Activated T-helper 1 cell treated with anti-CD3 and anti-CD28 coated beads, Interleukin-12 subunit alpha, Interleukin-12 subunit beta, Interleukin-2, Interleukin-4 antibody, amounts not matched to agents 30 ng/mL and 10 ng/mL and 1 ng/mL, durations not matched to agents 14 hours and 24 hours and 36 hours (primary cell): ENCODE measurements around the gene HES1. TPM values are rescaled to one million over a fixed set of nuclear protein-coding genes. Genes with fewer than 3 reads are reported as not detected.

ENCODE experiments used
- DNase-seq: peaks from one replicate; pipeline ENCODE4 v3.0.0; 2021; ENCODE audit warnings: low spot score
- H3K27ac Mint-ChIP-seq: one replicate; pipeline ENCODE4 v1.8.0; 2021; ENCODE audit warnings: mild to moderate bottlenecking, mixed read lengths
- H3K27me3 Mint-ChIP-seq: one replicate; pipeline ENCODE4 v1.8.0; 2022; ENCODE audit warnings: mild to moderate bottlenecking, moderate library complexity, mixed read lengths; ENCODE audit not compliant: insufficient read depth
- H3K36me3 Mint-ChIP-seq: one replicate; pipeline ENCODE4 v1.8.0; 2021; ENCODE audit warnings: low read depth, mixed read lengths
- H3K4me1 Mint-ChIP-seq: one replicate; pipeline ENCODE4 v1.8.0; 2021; ENCODE audit warnings: low read depth, mixed read lengths
- H3K4me3 Mint-ChIP-seq: one replicate; pipeline ENCODE4 v1.8.0; 2021; ENCODE audit warnings: mild to moderate bottlenecking, moderate library complexity, mixed read lengths
- H3K9me3 Mint-ChIP-seq: one replicate; pipeline ENCODE4 v1.8.0; 2021; ENCODE audit warnings: mixed read lengths
- intact Hi-C: fragments of 100-400 bp; cut with micrococcal nuclease; formaldehyde crosslinking; loops from one replicate; pipeline ENCODE4 v1.15.1; 2024
- total RNA-seq: library from RNA; stranded (reverse); gene quantifications from 2 replicates; pipeline ENCODE4 v1.2.3, GENCODE V29; 2022

Gene HES1
- total RNA-seq, 1 donor from 2014 or later: 2.6 TPM

GRCh38 chr3:194162817-194163584, 27.1 kb downstream of the HES1 start:
- H3K4me3 Mint-ChIP-seq: no peak overlapping the region
- H3K27me3 Mint-ChIP-seq: peaks cover 63% of the 10 kb centered on the region
- no peaks in the 10 kb centered on the region for H3K9me3 Mint-ChIP-seq
- no peaks in the 10 kb centered on the region for H3K36me3 Mint-ChIP-seq
- no peak for DNase-seq
- intact Hi-C loops: no loop called here
- H3K27ac Mint-ChIP-seq: no peak overlapping the region
- peaks cover 5% of the 10 kb centered on the region for H3K4me1 Mint-ChIP-seq

GRCh38 chr3:194163697-194164096, 27.7 kb downstream of the HES1 start:
- peaks cover 66% of the 10 kb centered on the region for H3K27me3 Mint-ChIP-seq

GRCh38 chr3:194164861-194165260, 28.9 kb downstream of the HES1 start:
- Mint-ChIP-seq H3K4me1 (peaks cover 6% of the 10 kb centered on the region), H3K27me3 (peaks cover 68% of the 10 kb centered on the region), H3K27ac (no peak overlapping the region), H3K9me3 (no peaks in the 10 kb centered on the region), H3K4me3 (no peak overlapping the region), H3K36me3 (no peaks in the 10 kb centered on the region)
- DNase-seq: no peak
- intact Hi-C loops: no loop called here

More at GRCh38 chr3:194163697-194164096, 27.7 kb downstream of the HES1 start:
- Mint-ChIP-seq H3K4me3 (no peak overlapping the region), H3K36me3 (no peaks in the 10 kb centered on the region), H3K4me1 (peaks cover 6% of the 10 kb centered on the region), H3K9me3 (no peaks in the 10 kb centered on the region), H3K27ac (no peak overlapping the region)
- no peak for DNase-seq
- intact Hi-C loops: no loop called here

- Mint-ChIP-seq H3K27ac (no peak overlapping the region), H3K27me3 (peaks cover 68% of the 10 kb centered on the region), H3K4me1 (peaks cover 6% of the 10 kb centered on the region), H3K4me3 (no peak overlapping the region), H3K36me3 (no peaks in the 10 kb centered on the region), H3K9me3 (no peaks in the 10 kb centered on the region)
- intact Hi-C loops: no loop called here
- DNase-seq: no peak
These were observed 29.5 kb downstream of the HES1 start for GRCh38 chr3:194165271-194166018.

GRCh38 chr3:194166682-194167479, 30.9 kb downstream of the HES1 start:
- H3K4me3 Mint-ChIP-seq: no peak overlapping the region
- H3K36me3 Mint-ChIP-seq: no peaks in the 10 kb centered on the region
- intact Hi-C loops: no loop called here
- no peak for DNase-seq
- peaks cover 63% of the 10 kb centered on the region for H3K27me3 Mint-ChIP-seq
- H3K9me3 Mint-ChIP-seq: no peaks in the 10 kb centered on the region
- no peak overlapping the region for H3K27ac Mint-ChIP-seq
- peaks cover 15% of the 10 kb centered on the region for H3K4me1 Mint-ChIP-seq

- no peaks in the 10 kb centered on the region for H3K36me3 Mint-ChIP-seq
- intact Hi-C loops: no loop called here
- H3K27me3 Mint-ChIP-seq: peaks cover 55% of the 10 kb centered on the region
- H3K4me1 Mint-ChIP-seq: peaks cover 15% of the 10 kb centered on the region
- H3K9me3 Mint-ChIP-seq: no peaks in the 10 kb centered on the region
- H3K4me3 Mint-ChIP-seq: no peak overlapping the region
- DNase-seq: no peak
- no peak overlapping the region for H3K27ac Mint-ChIP-seq
These were observed 31.7 kb downstream of the HES1 start for GRCh38 chr3:194167480-194168282.

- DNase-seq: no peak
- no peaks in the 10 kb centered on the region for H3K36me3 Mint-ChIP-seq
These were observed 33.0 kb downstream of the HES1 start for GRCh38 chr3:194168994-194169393.

GRCh38 chr3:194169595-194169994, 33.6 kb downstream of the HES1 start:
- no peak for DNase-seq
- Mint-ChIP-seq H3K4me3 (no peak overlapping the region), H3K9me3 (no peaks in the 10 kb centered on the region), H3K36me3 (no peaks in the 10 kb centered on the region), H3K27me3 (peaks cover 36% of the 10 kb centered on the region), H3K27ac (no peak overlapping the region), H3K4me1 (peaks cover 15% of the 10 kb centered on the region)
- intact Hi-C loops: no loop called here

More at GRCh38 chr3:194168994-194169393, 33.0 kb downstream of the HES1 start:
- Mint-ChIP-seq H3K27me3 (peaks cover 42% of the 10 kb centered on the region), H3K4me3 (no peak overlapping the region), H3K27ac (no peak overlapping the region), H3K9me3 (no peaks in the 10 kb centered on the region), H3K4me1 (peaks cover 15% of the 10 kb centered on the region)
- intact Hi-C loops: no loop called here

- peaks cover 15% of the 10 kb centered on the region for H3K4me1 Mint-ChIP-seq
- peaks cover 25% of the 10 kb centered on the region for H3K27me3 Mint-ChIP-seq
- no peak for DNase-seq
- no peak overlapping the region for H3K27ac Mint-ChIP-seq
- no peaks in the 10 kb centered on the region for H3K36me3 Mint-ChIP-seq
- intact Hi-C loops: no loop called here
- H3K4me3 Mint-ChIP-seq: no peak overlapping the region
- no peaks in the 10 kb centered on the region for H3K9me3 Mint-ChIP-seq
These were observed 34.8 kb downstream of the HES1 start for GRCh38 chr3:194170793-194171192.

GRCh38 chr3:194174406-194174805, 38.5 kb downstream of the HES1 start:
- intact Hi-C loops: no loop called here
- no peaks in the 10 kb centered on the region for H3K9me3 Mint-ChIP-seq

GRCh38 chr3:194174980-194175379, 39.0 kb downstream of the HES1 start:
- H3K4me1 Mint-ChIP-seq: peaks cover 27% of the 10 kb centered on the region
- no peaks in the 10 kb centered on the region for H3K9me3 Mint-ChIP-seq
- peaks cover 10% of the 10 kb centered on the region for H3K27me3 Mint-ChIP-seq
- intact Hi-C loops: no loop called here
- DNase-seq: no peak
- H3K4me3 Mint-ChIP-seq: no peak overlapping the region
- H3K27ac Mint-ChIP-seq: no peak overlapping the region
- no peaks in the 10 kb centered on the region for H3K36me3 Mint-ChIP-seq

More at GRCh38 chr3:194174406-194174805, 38.5 kb downstream of the HES1 start:
- Mint-ChIP-seq H3K4me3 (no peak overlapping the region), H3K4me1 (peaks cover 27% of the 10 kb centered on the region), H3K36me3 (no peaks in the 10 kb centered on the region), H3K27ac (no peak overlapping the region), H3K27me3 (peaks cover 8% of the 10 kb centered on the region)
- no peak for DNase-seq

GRCh38 chr3:194176274-194176991, 40.5 kb downstream of the HES1 start:
- peaks cover 18% of the 10 kb centered on the region for H3K4me1 Mint-ChIP-seq
- H3K4me3 Mint-ChIP-seq: no peak overlapping the region
- no peak for DNase-seq
- H3K9me3 Mint-ChIP-seq: no peaks in the 10 kb centered on the region
- peaks cover 10% of the 10 kb centered on the region for H3K27me3 Mint-ChIP-seq
- intact Hi-C loops: no loop called here
- no peak overlapping the region for H3K27ac Mint-ChIP-seq
- no peaks in the 10 kb centered on the region for H3K36me3 Mint-ChIP-seq
